HG03039 (cell line): ENCODE data around the gene TNFRSF12A.

Experiments
- ATAC-seq: cut with Tn5 transposase; IDR thresholded peaks from one replicate; pipeline ENCODE4 v1.9.1; 2021; ENCODE audit warnings: mild to moderate bottlenecking, moderate library complexity; ENCODE audit not compliant: unreplicated experiment

TNFRSF12A gene

DNA sequence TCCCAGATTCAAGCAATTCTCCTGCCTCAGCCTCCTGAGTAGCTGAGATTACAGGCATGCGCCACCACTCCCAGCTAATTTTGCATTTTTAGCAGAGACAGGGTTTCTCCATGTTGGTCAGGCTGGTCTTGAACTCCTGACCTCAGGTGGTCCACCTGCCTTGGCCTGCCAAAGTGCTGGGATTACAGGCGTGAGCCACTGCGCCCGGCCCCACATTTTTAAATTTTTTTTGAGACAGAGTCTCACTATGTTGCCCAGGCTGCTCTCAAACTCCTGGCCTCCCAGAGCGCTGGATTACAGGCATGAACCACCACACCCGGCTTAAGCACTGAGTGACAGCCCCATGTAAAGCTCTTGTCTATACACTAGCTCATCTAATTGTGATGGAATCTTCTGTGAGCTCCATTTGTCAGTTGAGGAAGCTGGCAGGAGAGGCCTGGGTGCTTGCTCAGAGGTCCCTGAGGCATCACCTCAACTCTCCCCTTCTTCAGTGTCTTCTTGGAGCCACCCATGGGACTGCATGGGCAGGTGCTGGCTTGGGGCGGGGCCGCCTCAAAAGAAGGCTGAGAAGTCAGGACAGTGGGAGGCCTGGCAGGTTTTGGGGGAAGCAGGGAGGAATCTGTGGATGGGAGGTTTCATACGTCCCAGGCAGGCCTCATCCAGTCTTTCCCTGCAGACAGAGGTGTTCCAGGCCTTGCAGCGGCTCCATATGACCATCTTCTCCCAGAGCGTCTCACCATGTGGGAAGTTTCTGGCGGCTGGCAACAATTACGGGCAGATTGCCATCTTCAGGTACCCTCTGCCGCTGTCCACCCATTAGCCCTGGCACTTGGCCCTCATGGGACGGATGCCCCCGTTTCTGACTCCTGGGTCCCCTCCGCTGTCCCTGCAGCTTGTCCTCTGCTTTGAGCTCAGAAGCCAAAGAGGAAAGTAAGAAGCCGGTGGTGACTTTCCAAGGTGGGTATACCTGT, 5.1 kb downstream of the TNFRSF12A start:
- no peak for ATAC-seq

DNA sequence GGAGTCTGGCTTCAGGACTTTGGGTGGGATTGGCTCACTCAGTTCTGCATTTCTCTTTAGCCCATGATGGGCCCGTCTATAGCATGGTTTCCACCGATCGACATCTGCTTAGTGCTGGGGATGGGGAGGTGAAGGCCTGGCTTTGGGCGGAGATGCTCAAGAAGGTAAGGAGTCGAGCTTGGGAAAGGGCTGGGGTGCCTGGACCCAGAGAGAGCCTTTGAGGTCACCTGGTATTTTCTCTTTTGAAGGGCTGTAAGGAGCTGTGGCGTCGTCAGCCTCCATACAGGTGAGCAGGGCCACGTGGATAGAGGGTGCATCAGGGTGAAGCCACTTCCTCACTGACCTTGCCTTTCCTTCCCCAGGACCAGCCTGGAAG, 5.8 kb downstream of the TNFRSF12A start:
- ATAC-seq, result no peak

GRCh38 chr16:3026609-3027488, 6.7 kb downstream of the TNFRSF12A start:
- ATAC-seq, result no peak

DNA sequence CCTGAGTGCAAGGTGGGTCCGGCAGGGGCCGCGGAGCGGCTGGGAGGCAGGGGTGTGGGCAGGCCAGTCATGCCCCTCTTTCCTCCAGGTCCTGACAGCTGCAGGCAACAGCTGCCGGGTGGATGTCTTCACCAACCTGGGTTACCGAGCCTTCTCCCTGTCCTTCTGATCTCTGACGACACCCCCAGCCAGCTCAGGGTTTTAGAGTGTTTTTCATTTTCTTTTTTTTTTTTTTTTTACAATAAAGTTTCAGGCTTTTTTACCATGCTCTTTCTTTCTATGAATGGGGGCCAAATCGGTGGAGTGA, 7.3 kb downstream of the TNFRSF12A start:
- no peak for ATAC-seq

DNA sequence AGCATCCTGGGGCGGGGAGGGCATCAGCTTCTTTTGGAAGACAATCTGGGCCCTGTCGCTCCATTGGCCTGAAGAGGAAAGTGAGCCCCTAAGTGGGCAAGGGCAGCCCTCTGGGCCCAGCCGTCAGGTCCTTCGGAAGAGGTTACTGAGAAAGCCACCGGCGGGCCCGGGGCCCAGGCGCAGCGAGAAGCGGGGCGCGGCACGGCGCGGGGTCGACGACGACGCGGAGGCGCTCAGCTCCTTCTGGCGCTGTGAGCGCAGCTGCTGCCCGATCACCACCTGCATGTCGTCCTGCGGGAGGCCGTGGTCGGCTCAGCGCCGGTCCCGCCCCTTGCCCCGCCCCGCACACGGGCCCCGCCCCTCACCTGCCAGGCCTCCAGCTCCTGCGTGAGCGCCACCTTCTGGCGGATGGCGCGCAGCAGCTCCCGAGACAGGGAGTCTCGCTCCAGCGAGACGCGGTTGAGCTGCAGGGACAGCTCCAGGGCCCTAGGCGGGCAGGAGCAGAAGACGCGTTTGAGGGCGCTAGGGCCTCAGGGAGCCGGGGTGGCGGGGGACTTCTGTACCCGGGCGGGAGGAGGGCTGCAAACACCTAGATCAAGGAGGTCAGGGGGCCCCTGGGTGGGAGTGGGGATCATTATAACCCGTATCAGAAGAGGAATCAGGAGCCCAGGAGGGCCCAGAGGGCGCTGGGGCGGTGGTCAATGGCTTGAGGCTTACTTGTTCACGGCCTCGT, 8.0 kb downstream of the TNFRSF12A start:
- no peak for ATAC-seq

DNA sequence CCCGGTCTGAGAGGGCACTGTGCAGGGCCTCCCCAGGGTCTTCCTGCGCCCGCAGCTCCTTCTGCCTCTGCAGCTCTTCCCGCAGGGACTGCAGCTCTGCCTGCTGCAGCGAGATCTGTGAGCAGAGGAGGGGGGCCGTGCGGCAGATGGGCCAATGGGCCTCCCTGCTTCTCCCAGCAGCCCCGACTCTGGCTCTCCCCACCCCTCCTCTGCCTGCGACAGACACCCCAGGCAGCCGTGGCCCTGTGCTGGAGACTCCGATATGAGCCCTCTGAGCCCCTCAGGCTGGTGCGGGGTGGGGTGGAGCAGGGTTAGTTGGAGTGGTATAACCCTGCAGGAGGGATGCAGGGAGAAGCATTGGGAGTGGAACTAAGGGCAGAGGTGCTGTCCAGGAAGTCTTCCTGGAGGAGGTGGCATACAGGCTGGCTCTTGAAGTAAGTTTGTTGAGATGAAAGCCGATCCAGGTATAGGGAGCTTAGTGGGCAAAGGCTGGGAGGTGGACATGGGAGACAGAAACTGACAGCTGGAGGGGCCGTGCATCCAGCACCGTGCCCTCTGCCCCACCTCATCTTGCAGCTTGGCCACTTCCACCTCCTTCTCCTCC, 8.7 kb downstream of the TNFRSF12A start:
- ATAC-seq, result no peak

GRCh38 chr16:3029491-3030221, 9.5 kb downstream of the TNFRSF12A start:
- no peak for ATAC-seq

DNA sequence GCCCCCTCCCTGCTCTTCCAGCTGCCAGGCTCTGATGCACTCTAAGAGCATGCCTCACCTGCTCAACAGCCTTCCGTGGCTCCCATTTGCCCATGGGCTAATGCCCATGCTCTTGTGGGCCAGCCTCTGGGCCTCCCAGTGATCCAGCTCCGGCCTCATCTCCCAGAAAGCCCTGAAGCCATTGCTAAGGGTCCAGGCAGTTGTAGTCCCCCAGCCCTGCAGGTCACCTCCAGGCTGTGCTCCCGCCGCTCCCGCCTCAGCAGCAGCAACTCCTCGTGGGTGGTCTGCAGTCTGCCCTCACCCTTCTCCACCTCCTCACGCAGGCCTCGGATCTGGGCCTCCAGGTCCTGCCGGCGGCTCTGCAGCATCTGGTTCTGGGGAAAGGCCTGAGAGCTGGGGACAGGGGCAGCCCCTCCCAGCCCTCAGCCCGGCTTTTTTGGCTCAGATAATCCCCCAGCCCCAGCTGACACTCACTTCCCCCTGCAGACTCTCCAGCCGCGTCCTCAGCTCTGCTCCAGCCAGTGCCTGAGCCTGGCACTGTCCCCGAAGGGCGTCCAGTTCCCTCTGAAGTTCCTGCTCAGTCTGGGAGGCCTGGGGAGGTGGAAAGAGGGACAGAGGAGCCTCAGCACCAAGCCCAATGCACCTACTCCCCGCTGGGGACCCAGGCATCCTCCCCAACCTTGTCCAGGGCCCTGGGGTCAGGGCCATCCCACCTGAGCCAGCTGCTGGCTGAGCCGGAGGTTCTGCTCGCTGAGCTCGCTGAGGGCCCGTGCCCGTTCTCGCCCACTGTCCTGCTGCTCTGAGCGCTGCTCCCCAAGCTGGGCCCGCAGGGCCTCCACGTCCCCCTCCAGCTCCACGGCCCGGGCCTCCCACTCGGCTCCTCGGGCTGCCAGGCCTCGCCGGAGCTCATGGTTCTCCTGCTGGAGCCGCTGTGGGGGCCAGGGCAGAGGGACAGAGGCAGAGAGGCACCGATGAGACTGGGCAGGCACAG, 10.3 kb downstream of the TNFRSF12A start:
- no peak for ATAC-seq

DNA sequence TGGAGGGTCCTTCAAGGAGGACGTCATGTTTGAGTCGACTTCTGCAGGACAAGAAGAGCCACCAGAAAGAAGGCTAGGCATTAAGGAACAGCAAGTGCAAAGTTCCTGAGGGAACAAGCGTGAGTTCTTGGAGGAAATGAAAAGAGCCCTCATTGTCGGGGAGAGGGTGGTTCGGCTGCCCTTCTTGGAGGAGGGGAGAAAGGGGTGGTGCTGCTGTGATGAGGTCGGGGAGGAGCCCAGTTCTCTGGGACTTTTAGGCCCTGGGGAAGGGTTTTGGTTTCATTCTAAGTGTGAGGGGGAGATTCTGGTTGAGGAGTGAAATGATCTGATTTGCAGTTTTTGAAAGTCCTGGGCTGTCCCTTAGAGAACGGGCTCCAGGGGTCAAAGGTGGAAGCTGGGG, 12.5 kb downstream of the TNFRSF12A start:
- ATAC-seq, result no peak

DNA sequence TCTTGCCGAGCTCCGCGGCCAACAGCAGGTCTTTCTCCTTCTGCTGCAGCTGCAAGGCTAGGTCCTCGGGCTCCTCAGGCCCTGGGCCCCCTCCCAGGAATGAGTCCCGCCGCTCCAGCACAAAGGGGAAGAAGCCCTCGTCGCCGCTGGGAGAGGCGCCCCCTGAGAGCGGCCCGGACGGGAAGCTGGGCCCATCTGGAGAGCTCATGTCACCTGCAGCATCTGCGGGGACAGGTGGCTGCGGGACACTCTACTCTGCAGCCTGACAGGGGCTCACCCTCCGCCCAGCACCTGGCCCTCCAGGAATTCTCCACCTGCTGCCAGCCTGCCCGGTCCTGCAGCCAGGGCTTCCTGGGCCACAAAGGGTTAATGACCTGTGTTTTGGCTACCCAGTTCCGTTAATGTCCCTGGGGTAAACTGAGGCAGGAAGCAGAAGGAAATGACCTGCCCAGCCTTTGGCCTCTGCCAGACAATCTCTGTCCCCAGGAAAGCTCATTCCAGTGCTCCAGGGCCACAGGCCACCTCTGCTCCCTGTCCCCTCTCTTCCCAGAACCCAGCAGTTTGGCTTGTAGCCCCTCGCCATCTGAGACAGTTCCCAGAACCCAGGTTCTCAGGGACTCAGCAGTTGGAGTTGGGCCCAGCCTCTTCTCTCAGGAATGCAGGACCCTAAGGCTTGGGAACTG, 15.3 kb downstream of the TNFRSF12A start:
- no peak for ATAC-seq

DNA sequence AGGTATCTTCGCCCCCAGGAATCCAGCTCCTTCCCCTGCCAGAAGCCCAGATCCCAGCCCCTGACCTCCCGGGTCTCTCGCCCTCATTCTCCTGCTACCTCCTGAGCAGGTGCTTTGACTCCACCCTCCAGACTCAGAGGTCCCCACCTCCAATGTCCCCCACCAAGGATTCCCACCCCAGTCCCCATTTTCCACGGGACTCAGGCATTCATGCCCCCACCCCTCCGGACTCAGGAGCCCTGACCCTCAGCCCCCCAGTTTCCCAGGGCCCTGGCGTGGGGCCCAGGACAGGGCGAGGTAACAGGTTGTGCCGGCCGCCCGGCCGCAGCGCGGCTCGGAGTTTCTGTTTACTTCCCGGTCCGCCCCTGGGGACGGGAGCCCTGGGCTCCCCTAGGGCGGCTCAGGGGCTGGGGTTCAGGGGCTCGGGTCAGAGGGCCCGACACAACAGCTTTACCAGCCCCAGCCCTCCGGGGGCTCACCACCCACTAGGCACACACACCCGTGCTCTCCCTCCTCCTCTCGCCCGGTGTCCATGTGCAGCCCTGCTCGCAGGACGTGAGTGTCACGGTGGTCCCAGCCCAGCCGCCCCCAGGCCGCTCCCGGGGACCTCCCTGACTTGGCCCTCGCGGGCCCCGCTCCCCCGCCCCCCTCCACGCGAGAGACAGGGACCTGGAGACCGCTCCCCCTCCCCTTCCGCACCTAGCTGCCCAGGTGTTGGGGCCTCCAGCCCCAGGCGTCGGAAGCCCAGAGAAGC, 16.0 kb downstream of the TNFRSF12A start:
- no peak for ATAC-seq

GRCh38 chr16:3036726-3037315, 16.7 kb downstream of the TNFRSF12A start, which contains the start of gene BICDL2:
Gene BICDL2, minus strand, starts transcription at chr16:3036944. Its CDS starts 1,448 bp downstream, at chr16:3035496.
- ATAC-seq, result no peak

GRCh38 chr16:3038256-3038655, 18.1 kb downstream of the TNFRSF12A start:
- ATAC-seq, result no peak

DNA sequence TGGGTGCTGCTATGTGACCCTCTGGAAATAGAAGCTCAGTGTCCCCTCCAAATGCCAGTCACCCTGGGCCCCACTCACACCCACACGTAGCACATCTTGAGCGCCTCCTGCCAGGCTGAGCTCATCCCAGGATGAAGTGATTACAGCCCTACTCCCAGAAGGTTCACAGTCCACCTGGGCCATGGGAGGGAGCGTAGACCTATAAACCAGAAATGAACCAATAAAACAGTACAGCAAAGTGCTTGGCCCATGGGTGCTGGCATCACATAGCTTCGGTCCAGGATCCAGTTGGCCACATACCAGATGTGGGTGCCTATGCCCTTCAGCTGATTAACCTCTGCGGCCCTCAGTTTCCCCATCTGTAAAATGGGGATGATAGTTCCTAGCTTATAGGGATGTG, 18.7 kb downstream of the TNFRSF12A start:
- ATAC-seq, result no peak

DNA sequence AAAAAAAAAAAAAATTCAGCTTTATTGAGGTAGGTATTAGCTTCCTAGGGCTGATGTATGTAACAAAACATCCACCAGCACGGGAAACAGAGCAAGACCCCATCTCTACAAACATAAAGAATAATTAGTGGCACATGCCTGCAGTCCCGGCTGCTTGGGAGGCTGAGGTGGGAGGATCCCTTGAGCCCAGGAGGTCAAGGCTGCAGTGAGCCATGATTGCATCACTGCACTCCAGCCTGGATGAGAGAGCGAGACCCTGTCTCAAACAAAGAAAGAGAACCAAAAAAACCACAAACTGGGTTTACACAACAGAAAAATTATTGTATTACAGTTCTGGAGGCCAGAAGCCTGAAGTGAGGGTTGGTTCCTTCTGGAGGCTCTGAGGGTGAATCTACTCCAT, 22.2 kb downstream of the TNFRSF12A start:
- no peak for ATAC-seq

DNA sequence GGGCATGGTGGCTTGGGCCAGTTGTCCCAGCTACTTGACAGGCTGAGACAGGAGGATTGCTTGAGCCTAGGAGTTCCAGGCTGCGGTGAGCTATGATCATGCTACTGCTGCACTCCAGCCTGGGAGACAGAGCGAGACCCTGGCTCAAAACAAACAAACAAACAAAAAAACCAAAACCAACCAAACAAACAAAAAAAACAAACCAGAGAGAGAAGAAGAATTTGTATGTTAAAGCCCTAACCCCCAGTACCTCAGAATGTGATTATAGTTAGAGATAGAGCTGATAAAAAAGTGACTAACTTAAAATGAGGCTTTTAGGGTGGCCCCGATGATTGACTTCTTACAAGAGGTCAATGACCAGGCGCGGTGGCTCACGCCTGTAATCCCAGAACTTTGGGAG, 24.5 kb downstream of the TNFRSF12A start:
- no peak for ATAC-seq
